ENCODE results near the gene TBP.
"Not testable (repeated sequence)": the region's sequence is repeated elsewhere in the genome, so short reads cannot be mapped to it uniquely, and the experiment has no call there.

The TBP gene

DNA sequence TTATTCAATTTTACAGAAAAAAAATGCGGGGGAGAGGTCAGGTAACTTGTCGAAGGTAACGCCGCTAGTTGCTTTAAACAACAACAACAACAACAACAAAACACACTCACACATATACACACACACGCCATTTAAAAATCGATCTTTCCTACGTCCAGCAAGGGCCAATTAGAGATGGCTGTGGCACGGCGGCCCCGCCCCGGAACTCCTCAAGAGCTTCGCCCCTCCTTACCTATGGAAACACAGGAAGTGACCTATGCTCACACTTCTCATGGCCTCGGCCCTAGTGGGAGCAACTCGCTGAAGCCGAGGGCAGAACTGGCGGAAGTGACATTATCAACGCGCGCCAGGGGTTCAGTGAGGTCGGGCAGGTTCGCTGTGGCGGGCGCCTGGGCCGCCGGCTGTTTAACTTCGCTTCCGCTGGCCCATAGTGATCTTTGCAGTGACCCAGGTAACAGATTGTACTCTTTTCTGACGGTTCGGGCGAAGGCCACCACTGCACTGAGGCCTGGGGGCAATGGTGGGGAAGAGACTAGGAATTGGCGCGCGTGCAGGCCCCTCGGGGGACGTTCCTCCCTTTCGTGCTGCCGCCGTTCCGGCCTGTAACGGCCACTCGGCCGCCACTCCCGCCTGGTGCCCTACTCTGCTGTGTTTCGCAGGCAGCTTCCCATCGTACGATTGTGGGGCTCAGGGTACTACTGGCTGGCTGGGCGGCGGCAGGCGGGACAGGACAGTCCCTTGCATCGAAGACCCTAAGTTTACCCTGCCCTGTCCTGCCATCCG is at the start of gene TBP:
Gene TBP, plus strand, starts transcription at position 357 of the 783 bp plus-strand sequence. CDS start 2,661 bp downstream, outside the sequence.
- peak; percentile 98 for DNase-seq

GRCh38 chr6:170504479-170504878 is 49.7 kb upstream of the TBP start:
- DNase-seq: no peak

- DNase-seq: no peak
These were observed 48.9 kb upstream of the TBP start for GRCh38 chr6:170505306-170505705.

DNA sequence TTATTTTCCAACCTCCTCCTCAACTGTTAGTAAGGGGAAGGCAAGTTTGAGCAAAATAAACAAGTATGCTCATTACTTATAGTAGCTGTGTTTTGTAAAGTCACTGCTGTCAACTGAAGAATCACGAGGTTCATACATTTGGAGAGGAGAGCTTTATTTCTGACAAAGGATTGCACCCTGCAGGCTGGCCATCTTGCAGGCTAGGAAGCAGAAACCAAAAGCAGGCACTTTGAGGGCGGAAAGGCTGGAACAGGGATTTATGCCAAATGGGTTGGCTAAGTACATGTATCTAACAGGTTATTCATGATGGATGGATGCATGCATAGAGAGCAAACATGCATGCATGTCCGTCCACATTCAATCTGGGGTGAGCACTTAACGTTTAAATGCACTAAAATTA is 47.7 kb upstream of the TBP start:
- no peak for DNase-seq

DNA sequence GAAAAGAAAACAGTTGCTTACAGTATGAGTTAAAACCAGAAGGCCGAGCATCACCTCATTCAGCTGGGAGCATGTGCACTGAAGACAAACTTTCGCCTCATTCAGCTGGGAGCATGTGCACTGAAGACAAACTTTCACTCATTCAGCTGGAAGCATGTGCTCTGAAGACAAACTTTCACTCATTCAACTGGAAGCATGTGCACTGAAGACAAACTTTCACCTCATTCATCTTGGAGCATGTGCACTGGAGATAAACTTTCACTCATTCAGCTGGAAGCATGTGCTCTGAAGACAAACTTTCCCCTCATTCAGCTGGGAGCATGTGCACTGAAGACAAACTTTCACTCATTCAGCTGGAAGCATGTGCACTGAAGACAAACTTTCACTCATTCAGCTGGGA is 46.4 kb upstream of the TBP start:
- DNase-seq: not testable (repeated sequence)

DNA sequence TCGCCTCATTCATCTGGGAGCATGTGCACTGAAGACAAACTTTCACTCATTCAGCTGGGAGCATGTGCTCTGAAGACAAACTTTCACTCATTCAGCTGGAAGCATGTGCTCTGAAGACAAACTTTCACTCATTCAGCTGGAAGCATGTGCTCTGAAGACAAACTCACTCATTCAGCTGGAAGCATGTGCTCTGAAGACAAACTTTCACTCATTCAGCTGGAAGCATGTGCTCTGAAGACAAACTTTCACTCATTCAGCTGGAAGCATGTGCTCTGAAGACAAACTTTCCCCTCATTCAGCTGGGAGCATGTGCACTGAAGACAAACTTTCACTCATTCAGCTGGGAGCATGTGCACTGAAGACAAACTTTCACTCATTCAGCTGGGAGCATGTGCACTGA is 45.9 kb upstream of the TBP start:
- not testable (repeated sequence) for DNase-seq

DNA sequence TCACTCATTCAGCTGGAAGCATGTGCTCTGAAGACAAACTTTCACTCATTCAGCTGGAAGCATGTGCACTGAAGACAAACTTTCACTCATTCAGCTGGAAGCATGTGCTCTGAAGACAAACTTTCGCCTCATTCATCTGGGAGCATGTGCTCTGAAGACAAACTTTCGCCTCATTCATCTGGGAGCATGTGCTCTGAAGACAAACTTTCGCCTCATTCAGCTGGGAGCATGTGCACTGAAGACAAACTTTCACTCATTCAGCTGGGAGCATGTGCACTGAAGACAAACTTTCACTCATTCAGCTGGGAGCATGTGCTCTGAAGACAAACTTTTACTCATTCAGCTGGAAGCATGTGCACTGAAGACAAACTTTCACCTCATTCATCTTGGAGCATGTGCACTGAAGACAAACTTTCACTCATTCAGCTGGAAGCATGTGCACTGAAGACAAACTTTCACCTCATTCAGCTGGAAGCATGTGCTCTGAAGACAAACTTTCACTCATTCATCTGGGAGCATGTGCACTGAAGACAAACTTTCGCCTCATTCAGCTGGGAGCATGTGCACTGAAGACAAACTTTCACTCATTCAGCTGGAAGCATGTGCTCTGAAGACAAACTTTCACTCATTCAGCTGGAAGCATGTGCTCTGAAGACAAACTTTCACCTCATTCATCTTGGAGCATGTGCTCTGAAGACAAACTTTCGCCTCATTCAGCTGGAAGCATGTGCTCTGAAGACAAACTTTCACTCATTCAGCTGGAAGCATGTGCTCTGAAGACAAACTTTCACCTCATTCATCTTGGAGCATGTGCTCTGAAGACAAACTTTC is 45.1 kb upstream of the TBP start:
- DNase-seq: not testable (repeated sequence)

GRCh38 chr6:170509723-170510018 is 44.5 kb upstream of the TBP start:
- no peak for DNase-seq

DNA sequence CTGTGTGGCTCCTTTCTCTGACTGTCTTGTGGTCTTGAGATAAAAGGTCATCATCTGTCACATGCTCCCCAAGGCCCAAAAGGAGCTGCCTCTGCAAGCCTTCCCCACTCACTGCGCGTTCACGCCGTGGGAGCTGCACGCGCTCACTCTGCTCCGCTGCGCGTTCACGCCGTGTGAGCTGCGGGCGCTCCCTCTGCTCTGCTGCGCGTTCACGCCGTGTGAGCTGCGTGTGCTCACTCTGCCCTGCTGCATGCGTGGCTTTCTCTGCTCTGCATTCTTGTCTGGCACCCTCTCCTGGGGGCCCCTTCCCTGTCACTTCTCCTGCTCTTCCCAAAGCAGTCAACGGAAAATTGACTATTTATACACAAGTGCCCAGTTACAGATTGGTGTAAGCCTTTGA is 43.5 kb upstream of the TBP start:
- DNase-seq: no peak

DNA sequence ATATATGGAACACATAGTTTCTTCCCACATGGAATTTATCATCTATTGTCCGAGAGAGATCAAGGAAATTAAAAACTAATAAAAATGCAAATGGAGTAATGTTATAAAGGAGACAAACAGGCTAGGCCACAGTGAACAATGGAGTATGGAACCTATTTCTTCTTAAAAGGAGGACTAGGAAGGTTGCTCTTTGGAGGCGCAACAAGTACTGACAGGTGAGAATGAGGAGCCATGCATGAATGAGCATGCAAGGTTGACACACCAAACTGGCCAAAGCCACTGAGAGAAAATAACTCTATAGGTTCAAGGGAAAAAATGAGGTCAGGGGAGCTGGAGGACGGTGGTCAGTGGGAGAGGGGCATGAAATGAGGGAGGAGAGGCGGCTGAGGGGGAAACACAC is 41.9 kb upstream of the TBP start:
- no peak for DNase-seq

DNA sequence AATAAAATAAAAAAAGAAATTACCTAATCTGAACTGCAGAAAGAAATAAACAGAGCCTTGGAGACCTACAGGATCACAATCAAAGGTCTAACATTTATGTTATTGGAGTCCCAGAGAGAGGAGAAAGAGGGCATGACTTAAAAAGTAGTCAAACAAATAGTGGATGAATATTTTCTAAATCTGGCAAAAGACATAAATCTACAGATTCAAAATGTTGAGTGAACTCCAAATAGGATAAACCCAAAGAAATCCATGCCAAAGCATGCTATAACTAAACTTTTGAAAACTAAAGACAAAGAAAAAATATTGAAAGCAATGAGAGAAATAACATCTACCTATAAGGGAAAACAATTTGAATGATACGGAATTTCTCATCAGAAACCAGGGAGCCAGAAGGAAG is 39.3 kb upstream of the TBP start:
- no peak for DNase-seq

- DNase-seq: peak; percentile 62
These were observed 37.2 kb upstream of the TBP start for GRCh38 chr6:170516783-170517616.

DNA sequence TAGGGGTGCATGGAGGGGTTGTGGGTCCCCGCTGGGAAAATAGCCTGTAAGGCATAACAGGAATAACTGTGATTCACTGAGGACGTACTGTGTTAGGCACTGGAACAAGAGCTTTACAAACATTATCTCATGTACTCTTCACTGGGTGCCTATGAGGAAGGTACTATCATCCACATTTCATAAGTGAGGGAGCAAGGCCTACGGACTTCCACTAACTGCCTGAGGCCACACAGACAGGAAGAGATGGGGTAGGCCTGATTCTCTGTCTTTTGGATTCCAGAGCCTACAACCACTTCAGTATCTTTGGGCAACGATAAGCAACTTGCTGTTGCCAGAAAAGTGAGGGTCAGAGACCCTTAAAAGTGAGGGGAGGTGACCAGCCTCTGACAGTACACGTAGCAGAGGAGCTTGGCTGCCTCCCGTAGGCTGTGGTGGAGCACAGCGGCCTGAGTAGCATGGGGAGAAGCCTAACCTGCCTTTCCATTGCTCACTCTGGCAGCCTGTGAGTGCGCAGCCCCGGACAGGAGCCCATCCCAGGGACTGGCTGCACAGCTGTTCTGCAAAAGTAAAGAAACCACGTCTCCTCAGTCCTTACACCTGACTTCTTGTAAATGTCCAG is 31.5 kb upstream of the TBP start:
- DNase-seq: peak; percentile 1

- no peak for DNase-seq
These were observed 30.7 kb upstream of the TBP start for GRCh38 chr6:170523256-170524171.

- no peak for DNase-seq
These were observed 30.0 kb upstream of the TBP start for GRCh38 chr6:170524172-170524502.

GRCh38 chr6:170525795-170526194 is 28.4 kb upstream of the TBP start:
- DNase-seq: no peak

DNA sequence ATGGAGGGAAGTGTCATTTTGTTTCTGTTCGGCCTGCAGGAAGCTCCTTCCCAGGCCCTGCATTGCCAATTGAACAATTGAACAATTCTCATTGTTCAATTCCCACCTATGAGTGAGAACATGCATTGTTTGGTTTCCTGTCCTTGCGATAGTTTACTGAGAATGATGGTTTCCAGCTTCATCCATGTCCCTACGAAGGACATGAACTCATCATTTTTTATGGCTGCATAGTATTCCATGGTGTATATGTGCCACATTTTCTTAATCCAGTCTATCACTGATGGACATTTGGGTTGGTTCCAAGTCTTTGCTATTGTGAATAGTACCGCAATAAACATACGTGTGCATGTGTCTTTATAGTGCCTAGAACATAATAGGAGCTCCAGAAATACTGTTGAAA is 26.2 kb upstream of the TBP start:
- not testable (repeated sequence) for DNase-seq

DNA sequence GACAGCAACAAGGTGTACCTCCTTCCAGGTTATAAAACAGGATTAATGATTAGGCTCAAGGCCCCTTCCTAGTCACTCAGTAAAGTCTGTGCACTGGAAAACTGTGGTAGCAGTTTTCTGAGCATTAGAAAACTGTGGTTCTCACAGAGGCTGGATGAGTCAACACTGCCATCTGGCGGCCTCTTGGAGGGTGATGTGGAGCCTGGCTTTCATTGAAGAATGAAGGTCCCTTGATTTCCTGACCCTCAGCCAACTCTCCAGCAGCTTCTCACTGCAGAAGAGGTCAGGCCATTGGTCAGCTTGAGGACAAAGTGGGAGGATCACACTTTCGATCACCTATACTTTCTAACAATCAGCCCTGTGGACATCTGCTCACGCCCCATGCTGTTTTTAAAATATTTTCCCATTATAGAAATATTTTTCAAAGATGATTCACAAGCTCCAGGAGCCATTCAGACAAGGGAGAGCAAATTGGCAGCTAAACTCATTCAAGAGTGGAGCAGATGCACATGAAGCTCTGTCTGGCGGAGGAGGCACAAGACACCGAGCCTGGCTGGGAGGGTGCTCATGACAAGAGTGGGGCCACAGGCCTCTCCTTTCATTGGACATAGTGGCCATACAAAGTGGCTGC is 24.2 kb upstream of the TBP start:
- DNase-seq: peak; percentile 53

DNA sequence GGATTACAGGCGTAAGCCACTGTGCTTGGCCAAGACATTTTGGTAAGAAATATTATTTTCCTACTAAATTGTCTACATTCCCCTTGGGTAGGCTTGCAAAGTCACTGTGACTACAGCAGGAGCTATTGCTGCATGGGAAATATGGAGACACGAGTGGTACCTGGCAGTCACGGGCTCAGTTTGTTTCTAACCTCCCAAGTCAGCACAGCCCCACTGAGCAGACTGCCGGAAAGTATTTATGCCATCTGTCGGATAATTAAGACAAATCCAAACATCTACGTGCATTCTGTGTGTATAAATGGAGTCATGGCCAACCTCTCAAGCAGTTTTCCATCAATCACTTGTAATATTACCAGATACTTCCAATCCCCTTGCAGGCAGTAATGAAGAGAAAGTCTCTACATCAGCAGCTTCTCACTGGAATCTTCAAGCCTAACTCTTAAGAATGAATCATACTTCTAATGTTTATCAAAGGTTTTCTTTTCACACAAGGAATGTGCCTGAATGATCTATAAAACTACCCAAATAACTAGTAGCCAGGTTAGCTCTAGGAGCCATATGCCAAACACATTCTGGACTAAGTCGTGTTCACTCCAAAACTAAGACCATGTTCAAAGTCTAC is 21.2 kb upstream of the TBP start:
- peak; percentile 5 for DNase-seq

DNA sequence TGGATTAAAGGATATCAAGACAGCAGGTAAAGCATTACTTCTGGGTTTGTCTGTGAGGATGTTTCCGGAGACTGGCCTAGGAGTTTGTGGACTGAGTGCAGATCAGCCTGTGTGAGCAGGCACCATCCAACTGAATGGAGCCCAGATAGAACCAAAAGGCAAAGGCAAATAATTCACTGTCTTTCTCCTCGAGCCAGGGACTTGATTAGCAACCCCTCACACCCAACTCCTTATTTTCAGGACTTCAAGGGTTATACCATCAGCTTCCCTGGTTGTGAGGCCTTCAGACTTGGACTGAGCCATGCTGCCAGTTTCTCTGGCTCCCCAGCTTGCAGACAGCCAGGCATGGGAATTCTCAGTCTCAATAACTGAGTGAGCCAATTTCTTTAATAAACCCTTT is 20.4 kb upstream of the TBP start:
- no peak for DNase-seq

- no peak for DNase-seq
These were observed 19.2 kb upstream of the TBP start for GRCh38 chr6:170535004-170535403.
